Endothelial cell of umbilical vein (primary cell): ENCODE data around the gene C1orf122. TPM values are rescaled to one million over a fixed set of nuclear protein-coding genes. Genes with fewer than 3 reads are reported as not detected.

Experiments used
- BruUV-seq: library from RNA; stranded (reverse); fragments of 400-500 nt; replicated peaks from 2 replicates; lab custom pipeline; 2021; lab: Mats Ljungman, UMichigan
- CTCF ChIA-PET: fragments of 300-600, 350-600 bp; sonication (Branson Sonifier 250); formaldehyde crosslinking; loops from one replicate; lab custom pipeline; 2021; ENCODE audit warnings: antibody characterized with exemption, inconsistent platforms; lab: Charles Lee
- POLR2A ChIA-PET: fragments of 300-600, 350-600 bp; sonication (Branson Sonifier 250); formaldehyde crosslinking; loops from one replicate; lab custom pipeline; 2021; ENCODE audit warnings: antibody characterized with exemption, inconsistent platforms; lab: Charles Lee
- DNase-seq: peaks from one replicate; pipeline ENCODE4 v3.0.0-alpha.2; 2011; ENCODE audit warnings: low read depth, low spot score
- FAIRE-seq: peaks from 2 replicates; lab custom pipeline; 2011; peaks lifted over from hg19 to GRCh38; lab: Jason Lieb, UNC
- H2AFZ ChIP-seq: 2 replicates; pipeline ENCODE4 v1.6.0; 2012; ENCODE audit warnings: low read depth, low read length, control low read depth, inconsistent platforms
- H3K27ac ChIP-seq: 2 replicates; pipeline ENCODE4 v1.5.1; 2011; ENCODE audit warnings: low read depth, mild to moderate bottlenecking, control low read depth, low read length, moderate library complexity; ENCODE audit not compliant: insufficient read depth
- H3K27me3 ChIP-seq, 2 experiments: 2 replicates each; pipeline versions ENCODE4 v1.6.0 to v1.6.1; 2011; ENCODE audit warnings: low read length in 2 of 2, mixed read lengths in 1 of 2; ENCODE audit not compliant: control insufficient read depth in 2 of 2, insufficient read depth in 2 of 2
- H3K36me3 ChIP-seq, 2 experiments: 2 replicates in 1 of 2; 3 replicates in 1 of 2; pipeline ENCODE4 v1.5.1; 2011; ENCODE audit warnings: low read length in 2 of 2, mild to moderate bottlenecking in 1 of 2, moderate library complexity in 1 of 2; ENCODE audit not compliant: control insufficient read depth in 2 of 2, insufficient read depth in 2 of 2; ENCODE audit errors: extremely low read depth in 1 of 2
- H3K4me1 ChIP-seq: 3 replicates; pipeline ENCODE4 v1.5.1; 2011; ENCODE audit warnings: mild to moderate bottlenecking, low read length; ENCODE audit not compliant: control insufficient read depth, insufficient read depth; ENCODE audit errors: extremely low read depth
- H3K4me2 ChIP-seq: 2 replicates; pipeline ENCODE4 v1.6.1; 2011; ENCODE audit warnings: low read length, control low read depth, mixed read lengths; ENCODE audit not compliant: insufficient read depth
- H3K4me3 ChIP-seq, 3 experiments: fragments of 200-600 bp in 1 of 3; sonication (generic), shearing (Covaris generic) in 1 of 3; replicated peaks in 1 of 3; 2 replicates each; pipeline ENCODE4 v1.5.1; 2011 to 2016; ENCODE audit warnings: control low read depth in 3 of 3, low read length in 3 of 3, mild to moderate bottlenecking in 2 of 3, inconsistent platforms in 1 of 3, low read depth in 1 of 3, moderate library complexity in 1 of 3; ENCODE audit not compliant: insufficient read depth in 1 of 3
- H3K79me2 ChIP-seq: 2 replicates; pipeline ENCODE4 v1.6.0; 2012; ENCODE audit warnings: low read length, inconsistent platforms; ENCODE audit not compliant: control insufficient read depth, insufficient read depth
- H3K9ac ChIP-seq: replicated peaks from 2 replicates; pipeline ENCODE3; 2011; ENCODE audit warnings: low read length, control low read depth; ENCODE audit not compliant: insufficient read depth; ENCODE audit errors: extremely low read depth
- H3K9me1 ChIP-seq: replicated peaks from 3 replicates; pipeline ENCODE4 v1.6.0; 2011; ENCODE audit warnings: mild to moderate bottlenecking, low read length; ENCODE audit not compliant: control insufficient read depth, insufficient read depth; ENCODE audit errors: extremely low read depth
- H3K9me3 ChIP-seq: replicated peaks from 2 replicates; pipeline ENCODE4 v1.5.1; 2012; ENCODE audit warnings: low read length, inconsistent platforms; ENCODE audit not compliant: control insufficient read depth, insufficient read depth
- H4K20me1 ChIP-seq: replicated peaks from 2 replicates; pipeline ENCODE3; 2011; ENCODE audit warnings: mild to moderate bottlenecking, low read length; ENCODE audit not compliant: control insufficient read depth, insufficient read depth; ENCODE audit errors: extremely low read depth
- EZH2 ChIP-seq: IDR thresholded peaks from 2 replicates; pipeline ENCODE4 v1.6.1; 2012; ENCODE audit warnings: borderline replicate concordance, low read depth, mild to moderate bottlenecking, moderate library complexity, low read length, inconsistent platforms; ENCODE audit not compliant: severe bottlenecking
- FOS ChIP-seq: IDR thresholded peaks from 2 replicates; pipeline ENCODE4 v1.6.1; 2011; ENCODE audit warnings: mild to moderate bottlenecking, low read length, moderate library complexity, borderline replicate concordance; ENCODE audit not compliant: insufficient read depth
- GATA2 ChIP-seq: IDR thresholded peaks from 2 replicates; pipeline ENCODE4 v1.7.0; 2011; ENCODE audit warnings: low read depth, mild to moderate bottlenecking, moderate library complexity, mixed read lengths, low read length; ENCODE audit not compliant: insufficient read length, insufficient read depth
- JUN ChIP-seq: IDR thresholded peaks from 2 replicates; pipeline ENCODE4 v1.6.1; 2011; ENCODE audit warnings: borderline replicate concordance, low read depth; ENCODE audit not compliant: insufficient read length, insufficient read depth
- MYC ChIP-seq: IDR thresholded peaks from one replicate; pipeline ENCODE4 v1.6.1; 2011; ENCODE audit warnings: mild to moderate bottlenecking, low read depth, low read length
- POLR2A ChIP-seq: IDR thresholded peaks from 2 replicates; pipeline ENCODE4 v1.6.1; 2012; ENCODE audit warnings: low read depth, mild to moderate bottlenecking, control low read depth, low read length
- POLR2AphosphoS5 ChIP-seq: IDR thresholded peaks from 2 replicates; pipeline ENCODE4 v1.6.1; 2012; ENCODE audit warnings: low read depth, mild to moderate bottlenecking, control low read depth, low read length, moderate library complexity; ENCODE audit not compliant: insufficient read depth
- dilution Hi-C: fragments of 300-500 bp; cut with MboI; formaldehyde crosslinking; loops from one replicate; pipeline ENCODE4 v1.15.0; 2019; ENCODE audit warnings: low sequenced_read_pairs; ENCODE audit not compliant: extremely low pct_ligation_motif_present
- intact Hi-C: fragments of 100-400 bp; cut with micrococcal nuclease; formaldehyde crosslinking; loops from one replicate; pipeline ENCODE4 v1.10.0; 2022
- polyA plus RNA-seq, 4 experiments: library from polyadenylated mRNA; depleted of rRNA in 3 of 4; stranded (reverse) in 3 of 4; unstranded in 1 of 4; fragments of >200 nt; gene quantifications; 2 replicates each; pipeline versions ENCODE4 v1.2.1 to v1.2.3, GENCODE V29; 2011 to 2012; ENCODE audit warnings: missing spikeins in 1 of 4
- total RNA-seq: library from RNA; stranded (reverse); gene quantifications from 2 replicates; pipeline ENCODE4 v1.2.3, GENCODE V29; 2021
- TF ChIP-seq, protein P1 (sequence below): IDR thresholded peaks from 2 replicates; pipeline ENCODE4 v1.6.1; 2011; ENCODE audit not compliant: insufficient read depth, insufficient read length
- TF ChIP-seq, protein P2 (sequence below), 2 donors: IDR thresholded peaks; 1 replicate in 1 of 2; 2 replicates in 1 of 2; pipeline ENCODE4 v1.5.1; 2011; ENCODE audit warnings: low read length in 2 of 2, mild to moderate bottlenecking in 2 of 2, moderate library complexity in 2 of 2, control low read depth in 1 of 2, inconsistent platforms in 1 of 2, low read depth in 1 of 2; ENCODE audit not compliant: insufficient read depth in 1 of 2; ENCODE audit errors: extremely low read depth in 1 of 2

C1orf122 gene
- total and polyA plus RNA-seq, 2 donors (not counting 3 experiments of a cell fraction or from before 2014, with no cell fraction given), result 32.8 to 38.8 TPM

DNA sequence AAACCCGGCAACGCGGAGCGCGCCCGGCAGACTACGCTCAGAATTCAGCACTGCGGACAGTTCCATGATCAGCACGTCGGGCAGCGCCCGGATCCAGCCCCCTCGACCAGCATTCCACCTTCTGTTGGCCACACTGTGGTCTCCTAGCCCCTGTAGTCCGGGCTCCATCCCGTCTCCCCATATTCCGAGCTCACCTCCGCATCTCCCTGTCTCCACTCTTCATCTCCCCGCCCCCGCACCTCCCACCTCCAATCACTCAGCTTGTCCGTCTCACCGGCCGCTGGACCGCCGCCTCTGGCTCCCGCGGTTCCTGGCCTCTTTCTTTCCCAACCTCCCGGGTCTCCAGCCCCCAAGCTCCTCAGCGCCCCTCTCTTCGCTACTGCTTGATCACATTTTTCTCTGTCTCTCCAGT, 43.2 kb upstream of the C1orf122 start:
- no peaks in the 10 kb centered on the region for H3K9me1 ChIP-seq
- H3K9me3 ChIP-seq, result no peaks in the 10 kb centered on the region
- H3K27ac ChIP-seq, result no peak overlapping the region
- POLR2A ChIA-PET, result no interaction called here
- H3K4me2 ChIP-seq, result no peak overlapping the region
- no peaks in the 10 kb centered on the region for H4K20me1 ChIP-seq
- dilution Hi-C loops (no loop called here), intact Hi-C loops (no loop called here)
- BruUV-seq, result no TSS peak
- H3K4me1 ChIP-seq, result no peaks in the 10 kb centered on the region
- CTCF ChIA-PET, result no interaction called here
- H3K36me3 ChIP-seq, result no peaks in the 10 kb centered on the region
- no peak overlapping the region for H3K4me3 ChIP-seq
- H2AFZ ChIP-seq, result no peak overlapping the region
- TF ChIP-seq MYC (no peak), JUN (no peak)
- H3K27me3 ChIP-seq, result peaks cover 25 to 36% of the 10 kb centered on the region in 2 experiments
- no peaks in the 10 kb centered on the region for H3K79me2 ChIP-seq
- FAIRE-seq (peak; percentile 33), DNase-seq (peak; percentile 21)
- H3K9ac ChIP-seq, result no peak overlapping the region

DNA sequence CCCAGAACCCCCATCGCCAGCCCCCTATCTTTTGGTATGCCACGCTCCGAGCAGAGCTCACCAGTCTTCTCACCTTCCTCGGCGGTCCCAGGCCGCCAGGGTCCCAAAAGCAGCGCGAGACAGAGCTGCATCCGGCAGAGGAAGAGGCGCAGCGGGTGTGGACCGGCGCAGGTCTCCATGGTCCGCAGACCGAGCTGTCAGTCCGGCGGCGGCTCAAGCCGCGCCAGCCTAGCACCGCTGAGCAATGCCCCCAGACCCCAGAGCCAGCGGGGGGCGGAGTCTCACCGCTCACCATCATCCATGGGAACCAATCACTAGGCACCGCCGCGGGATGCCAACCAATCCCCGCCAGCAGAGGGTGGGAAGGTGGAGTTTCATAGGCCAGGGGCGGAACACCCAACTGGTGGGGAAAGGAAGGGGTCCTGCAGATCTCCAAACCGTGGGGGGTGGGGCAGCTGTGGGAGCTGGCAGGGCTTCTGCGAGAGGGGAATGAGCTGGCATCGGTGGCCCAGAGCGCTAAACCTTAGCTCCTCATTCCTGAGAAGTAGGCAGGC, 42.6 kb upstream of the C1orf122 start, which contains the start of gene EPHA10:
EPHA10 (minus strand) TSS at position 233 of the 554 bp plus-strand sequence; CDS start at position 179, 54 bp downstream.
- intact Hi-C loops, result no loop called here
- Histone ChIP-seq H3K4me2 (no peak within 1 kb of the TSS), H3K79me2 (no peaks in the 10 kb centered on the region), H3K27me3 (peaks cover 25 to 36% of the 10 kb centered on the region in 2 experiments), H3K9me1 (no peaks in the 10 kb centered on the region), H4K20me1 (no peaks in the 10 kb centered on the region), H3K4me3 (no peak within 1 kb of the TSS), H2AFZ (no peak within 1 kb of the TSS), H3K9ac (no peak within 1 kb of the TSS), H3K36me3 (no peaks in the 10 kb centered on the region), H3K9me3 (no peaks in the 10 kb centered on the region), H3K4me1 (no peaks in the 10 kb centered on the region), H3K27ac (no peak within 1 kb of the TSS)
- FAIRE-seq (no peak), DNase-seq (no peak)
- CTCF ChIA-PET, result interaction anchor here (1.3 kb wide), 1 partner anchor 8 kb away, joined by 3 read pairs; no protein-coding TSS in a partner anchor
- dilution Hi-C loops, result no loop called here
- TF ChIP-seq FOS (no peak), JUN (no peak), POLR2AphosphoS5 (no peak), POLR2A (no peak), EZH2 (no peak), MYC (no peak), GATA2 (no peak)
- TF ChIP-seq, protein P1, sequence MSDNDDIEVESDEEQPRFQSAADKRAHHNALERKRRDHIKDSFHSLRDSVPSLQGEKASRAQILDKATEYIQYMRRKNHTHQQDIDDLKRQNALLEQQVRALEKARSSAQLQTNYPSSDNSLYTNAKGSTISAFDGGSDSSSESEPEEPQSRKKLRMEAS, result no peak
- TF ChIP-seq, protein P2, sequence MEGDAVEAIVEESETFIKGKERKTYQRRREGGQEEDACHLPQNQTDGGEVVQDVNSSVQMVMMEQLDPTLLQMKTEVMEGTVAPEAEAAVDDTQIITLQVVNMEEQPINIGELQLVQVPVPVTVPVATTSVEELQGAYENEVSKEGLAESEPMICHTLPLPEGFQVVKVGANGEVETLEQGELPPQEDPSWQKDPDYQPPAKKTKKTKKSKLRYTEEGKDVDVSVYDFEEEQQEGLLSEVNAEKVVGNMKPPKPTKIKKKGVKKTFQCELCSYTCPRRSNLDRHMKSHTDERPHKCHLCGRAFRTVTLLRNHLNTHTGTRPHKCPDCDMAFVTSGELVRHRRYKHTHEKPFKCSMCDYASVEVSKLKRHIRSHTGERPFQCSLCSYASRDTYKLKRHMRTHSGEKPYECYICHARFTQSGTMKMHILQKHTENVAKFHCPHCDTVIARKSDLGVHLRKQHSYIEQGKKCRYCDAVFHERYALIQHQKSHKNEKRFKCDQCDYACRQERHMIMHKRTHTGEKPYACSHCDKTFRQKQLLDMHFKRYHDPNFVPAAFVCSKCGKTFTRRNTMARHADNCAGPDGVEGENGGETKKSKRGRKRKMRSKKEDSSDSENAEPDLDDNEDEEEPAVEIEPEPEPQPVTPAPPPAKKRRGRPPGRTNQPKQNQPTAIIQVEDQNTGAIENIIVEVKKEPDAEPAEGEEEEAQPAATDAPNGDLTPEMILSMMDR (IDR thresholded peaks at IDR 0.05; ENCODE audit: extremely low read depth in 1 of 2, insufficient read depth in 1 of 2, low read depth in 1 of 2, low read length in 2 of 2), result no peak
- BruUV-seq, result no TSS peak
- POLR2A ChIA-PET, result no interaction called here
